Fibroblast of skin of scalp (primary cell): ENCODE data around the gene UPK3B.
"Not testable (repeated sequence)": the region's sequence is repeated elsewhere in the genome, so short reads cannot be mapped to it uniquely, and the experiment has no call there.

ENCODE experiments used
- DNase-seq: peaks from one replicate; pipeline ENCODE4 v3.0.0-alpha.2; 2013

Gene UPK3B

GRCh38 chr7:76492139-76492538 is 18.2 kb upstream of the UPK3B start:
- not testable (repeated sequence) for DNase-seq

GRCh38 chr7:76495717-76496116 is 14.6 kb upstream of the UPK3B start:
- DNase-seq, result not testable (repeated sequence)

DNA sequence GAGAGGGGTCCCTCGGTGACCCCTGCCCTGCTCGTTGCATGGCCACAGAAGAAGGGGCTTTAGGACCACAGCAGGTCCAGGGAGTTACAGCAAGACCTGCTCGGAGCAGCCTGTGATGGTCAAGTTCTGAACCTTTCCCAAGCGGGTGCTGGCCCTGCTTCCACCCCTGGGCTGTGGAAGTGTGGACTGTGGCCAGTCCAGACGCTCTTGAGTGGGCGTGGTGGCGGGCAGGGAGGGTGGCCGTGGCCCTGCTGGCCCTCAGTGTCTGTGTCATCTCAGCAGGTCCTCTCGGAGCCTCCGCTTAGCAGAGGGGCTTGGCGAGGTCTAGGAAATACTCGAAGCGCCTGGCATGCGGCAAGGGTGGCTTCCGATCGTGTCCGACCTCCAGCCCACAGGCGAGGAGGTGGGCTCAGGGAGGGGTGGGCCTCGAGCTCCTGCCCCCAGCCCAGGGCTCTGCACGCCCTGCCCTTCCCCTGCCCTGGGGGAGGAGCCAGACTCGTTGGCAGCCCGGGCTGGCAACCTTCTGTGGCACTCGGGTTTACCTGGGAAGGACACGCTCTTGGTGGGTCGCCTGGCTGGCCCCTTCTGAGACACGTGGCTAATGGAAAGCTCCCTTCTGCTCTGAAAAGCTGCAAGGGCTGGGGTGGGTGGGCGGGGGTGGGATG is 12.3 kb upstream of the UPK3B start:
- DNase-seq, result not testable (repeated sequence)

DNA sequence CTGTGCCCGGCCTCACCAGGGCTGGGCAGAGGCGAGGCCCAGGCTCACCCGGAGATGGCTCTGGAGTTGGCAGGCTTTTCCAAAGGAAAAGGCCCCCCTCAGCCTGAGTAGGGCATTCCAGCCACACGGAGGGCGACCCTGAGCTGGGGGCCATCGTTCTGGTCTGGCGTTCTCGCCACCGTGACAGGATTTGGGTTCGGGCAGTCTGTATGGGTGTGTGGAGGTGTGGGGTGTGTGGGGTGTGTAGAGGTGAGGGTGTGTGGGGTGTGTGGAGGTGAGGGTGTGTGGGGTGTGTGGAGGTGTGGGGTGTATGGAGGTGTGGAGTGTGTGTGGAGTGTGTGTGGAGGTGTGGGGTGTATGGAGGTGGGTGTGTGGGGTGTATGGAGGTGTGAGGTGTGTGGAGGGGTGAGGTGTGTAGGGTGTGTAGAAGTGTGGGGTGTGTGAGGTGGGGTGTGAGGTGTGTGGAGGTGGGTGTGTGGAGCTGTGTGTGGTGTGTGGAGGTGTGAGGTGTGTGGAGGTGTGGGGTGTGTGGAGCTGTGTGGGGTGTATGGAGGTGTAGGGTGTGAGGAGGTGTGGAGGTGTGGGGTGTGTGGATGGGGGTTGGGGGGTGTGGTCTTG is 11.7 kb upstream of the UPK3B start:
- not testable (repeated sequence) for DNase-seq

- not testable (repeated sequence) for DNase-seq
Observed at GRCh38 chr7:76499201-76499923, 11.0 kb upstream of the UPK3B start.

- not testable (repeated sequence) for DNase-seq
Observed at GRCh38 chr7:76499924-76500241, 10.5 kb upstream of the UPK3B start.

- DNase-seq, result not testable (repeated sequence)
Observed at GRCh38 chr7:76502224-76502623, 8.1 kb upstream of the UPK3B start.

DNA sequence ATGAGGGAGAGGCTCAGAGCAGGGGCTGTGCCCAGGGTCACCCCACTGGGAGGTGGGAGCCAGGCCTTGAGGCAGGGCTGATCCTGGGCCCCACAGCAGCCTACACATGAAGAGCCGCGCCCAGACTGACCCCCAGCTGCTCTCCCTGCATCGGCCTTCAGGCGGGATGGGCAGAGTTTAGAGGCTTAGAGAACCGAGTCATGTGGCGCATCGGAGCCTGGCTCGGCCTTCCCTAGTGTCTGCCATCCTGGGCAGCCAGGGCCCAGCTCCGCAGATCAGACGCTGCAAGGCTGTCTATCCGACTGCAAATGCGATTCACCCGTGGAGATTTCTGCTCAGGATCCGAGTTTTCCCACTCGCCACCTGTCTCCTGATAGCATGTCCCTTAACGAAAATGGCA is 7.5 kb upstream of the UPK3B start:
- DNase-seq, result not testable (repeated sequence)

- DNase-seq, result not testable (repeated sequence)
Observed at GRCh38 chr7:76503244-76503643, 7.1 kb upstream of the UPK3B start.

- not testable (repeated sequence) for DNase-seq
Observed at GRCh38 chr7:76504351-76505167, 5.8 kb upstream of the UPK3B start.

DNA sequence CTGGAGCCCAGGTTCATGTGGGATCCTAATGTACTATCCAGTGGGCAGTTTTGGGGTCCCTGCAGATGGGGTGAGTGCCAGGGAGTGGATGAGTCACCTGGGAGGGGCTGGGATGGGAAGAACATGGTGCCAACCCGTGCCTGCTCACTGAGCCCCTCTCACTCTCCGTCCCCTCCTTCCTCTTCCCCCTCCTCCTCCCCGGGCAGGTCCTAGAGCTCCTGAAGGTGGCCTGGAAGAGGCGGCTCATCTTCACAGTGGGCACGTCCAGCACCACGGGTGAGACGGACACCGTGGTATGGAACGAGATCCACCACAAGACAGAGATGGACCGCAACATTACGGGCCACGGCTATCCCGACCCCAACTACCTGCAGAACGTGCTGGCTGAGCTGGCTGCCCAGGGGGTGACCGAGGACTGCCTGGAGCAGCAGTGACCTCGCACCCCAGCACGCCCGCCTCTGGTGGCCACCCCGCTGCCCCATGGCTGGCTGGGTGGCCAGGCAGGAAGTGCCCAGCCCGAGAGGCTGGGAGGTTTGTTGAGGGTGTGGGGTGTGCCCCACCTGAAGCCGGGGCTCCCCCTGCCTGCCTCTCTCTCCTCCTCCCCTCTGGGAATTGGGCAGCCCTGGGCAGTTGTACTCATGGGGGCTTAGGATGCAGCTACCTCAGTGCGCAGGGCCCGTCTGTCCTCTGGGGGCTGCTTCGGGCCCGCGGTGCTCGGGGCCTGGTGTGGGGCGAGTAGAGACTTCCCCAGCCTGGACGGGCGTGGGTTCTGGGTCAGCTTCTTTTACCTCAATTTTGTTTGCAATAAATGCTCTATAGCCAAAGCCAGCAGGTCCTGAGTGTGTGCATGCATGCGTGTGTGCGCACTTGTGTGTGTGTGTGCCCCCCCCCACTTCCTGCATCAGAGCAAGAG is 4.9 kb upstream of the UPK3B start:
- DNase-seq, result no peak

- no peak for DNase-seq
Observed at GRCh38 chr7:76506081-76506440, 4.3 kb upstream of the UPK3B start.

GRCh38 chr7:76506643-76507042 is 3.7 kb upstream of the UPK3B start:
- not testable (repeated sequence) for DNase-seq

DNA sequence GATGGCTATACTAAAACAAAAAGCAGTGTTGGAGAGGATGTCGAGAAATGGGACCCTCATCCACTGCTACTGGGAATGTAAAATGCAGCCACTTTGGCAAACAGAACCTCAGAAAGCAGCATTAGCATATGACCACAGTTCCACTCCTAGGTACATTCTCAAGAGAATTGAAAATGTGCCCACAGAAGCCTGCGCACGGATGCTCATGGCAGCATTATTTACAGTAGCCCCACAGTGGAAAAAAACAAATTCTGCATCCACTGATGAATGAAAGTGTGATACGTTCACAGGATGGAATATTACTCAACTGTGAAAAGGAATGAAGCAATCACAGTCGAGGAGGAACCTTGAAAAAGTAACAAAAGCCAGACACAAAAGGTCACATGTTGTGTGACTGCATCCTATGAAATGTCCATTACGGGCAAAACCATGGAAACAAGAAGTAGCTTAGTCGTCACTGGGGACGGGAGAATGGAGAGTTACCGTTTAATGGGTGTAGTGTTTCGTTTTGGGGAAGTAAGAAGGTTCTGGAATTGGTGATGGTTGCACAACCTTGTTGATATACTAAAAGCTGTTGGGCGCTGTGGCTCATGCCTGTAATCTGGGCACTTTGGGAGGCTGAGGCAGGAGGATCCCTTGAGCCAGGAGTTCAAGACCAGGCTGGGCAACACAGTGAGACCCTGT is 2.5 kb upstream of the UPK3B start:
- DNase-seq, result no peak

- not testable (repeated sequence) for DNase-seq
Observed at GRCh38 chr7:76511200-76511910, 1.0 kb downstream of the UPK3B start.

- DNase-seq, result not testable (repeated sequence)
Observed at GRCh38 chr7:76511911-76512885, 1.8 kb downstream of the UPK3B start.

GRCh38 chr7:76512941-76513816 is 2.8 kb downstream of the UPK3B start:
- DNase-seq, result no peak
